Activated CD8-positive, alpha-beta memory T cell treated with anti-CD3 and anti-CD28 coated beads, Interleukin-2, amount 50 U/mL, for 1 hour (primary cell): ENCODE results near the gene TMEM214.

Source experiments
- DNase-seq: peaks from one replicate; pipeline ENCODE4 v3.0.0-alpha.2; 2020; ENCODE audit errors: extremely low read depth

The TMEM214 gene

DNA sequence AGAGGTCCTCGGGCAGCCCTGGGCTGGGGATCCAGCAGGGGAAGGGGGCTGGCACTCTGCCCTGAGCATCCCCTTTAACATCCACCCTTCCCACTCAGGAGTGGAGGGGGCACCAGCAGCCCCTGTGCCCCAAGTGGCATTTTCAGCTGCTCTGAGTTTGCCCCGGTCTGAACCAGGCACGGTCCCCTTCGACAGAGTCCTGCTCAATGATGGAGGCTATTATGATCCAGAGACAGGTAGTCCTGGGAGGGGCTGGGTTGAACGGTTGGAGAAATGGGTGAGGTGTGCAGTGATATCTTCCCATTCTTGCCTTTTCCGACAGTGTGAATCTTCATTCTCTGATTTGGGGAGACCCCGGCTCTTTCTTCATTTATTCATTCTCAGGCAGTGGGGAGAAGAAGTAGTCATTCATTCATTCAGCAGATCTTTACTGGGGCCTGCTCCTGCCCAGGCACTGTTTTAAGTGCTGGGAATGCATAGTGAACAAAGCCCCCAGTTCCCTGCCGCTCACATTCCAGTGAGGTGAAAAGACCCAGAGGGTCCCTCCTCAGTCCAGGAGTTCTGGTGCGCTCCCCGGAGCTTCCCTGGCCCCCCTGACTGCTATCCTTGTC is 52.4 kb downstream of the TMEM214 start:
- no peak for DNase-seq

DNA sequence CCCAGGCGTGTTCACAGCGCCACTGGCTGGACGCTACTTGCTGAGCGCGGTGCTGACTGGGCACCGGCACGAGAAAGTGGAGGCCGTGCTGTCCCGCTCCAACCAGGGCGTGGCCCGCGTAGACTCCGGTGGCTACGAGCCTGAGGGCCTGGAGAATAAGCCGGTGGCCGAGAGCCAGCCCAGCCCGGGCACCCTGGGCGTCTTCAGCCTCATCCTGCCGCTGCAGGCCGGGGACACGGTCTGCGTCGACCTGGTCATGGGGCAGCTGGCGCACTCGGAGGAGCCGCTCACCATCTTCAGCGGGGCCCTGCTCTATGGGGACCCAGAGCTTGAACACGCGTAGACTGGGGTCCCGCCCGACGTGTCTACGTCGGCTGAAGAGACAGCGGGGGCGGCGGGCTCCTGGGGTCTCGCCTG is 52.9 kb downstream of the TMEM214 start:
- DNase-seq, result no peak

DNA sequence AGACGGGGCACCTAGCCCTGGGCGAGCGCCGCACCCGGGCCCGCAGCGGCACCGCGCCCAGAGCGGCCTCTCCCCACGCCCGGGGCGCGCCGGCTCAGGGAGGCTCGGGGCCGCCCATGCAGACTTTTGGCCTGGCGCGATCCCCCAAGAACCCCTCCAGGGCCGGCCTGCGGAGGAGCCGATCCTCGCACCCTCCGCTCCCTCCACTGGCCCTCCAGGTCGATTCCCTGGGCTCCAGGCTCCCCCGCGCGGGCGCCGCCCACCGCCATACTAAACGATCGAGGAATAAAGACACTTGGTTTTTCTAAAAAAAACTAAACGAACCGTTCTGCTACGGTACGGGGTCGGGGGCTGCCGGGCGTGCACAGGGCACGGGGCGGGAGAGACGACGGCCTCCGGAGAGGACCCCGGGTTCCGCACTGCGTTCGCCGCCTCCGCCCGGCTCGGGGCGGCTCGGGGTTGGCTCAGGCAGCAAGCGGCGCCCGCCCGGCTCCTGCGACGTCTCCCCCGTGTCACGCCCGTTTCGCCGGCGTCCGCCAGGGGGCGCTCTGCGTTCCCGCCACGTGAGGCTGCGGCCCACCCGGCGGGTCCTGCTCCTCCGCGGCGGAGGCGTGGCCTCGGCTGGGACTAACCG is 53.4 kb downstream of the TMEM214 start:
- peak; percentile 71 for DNase-seq

DNA sequence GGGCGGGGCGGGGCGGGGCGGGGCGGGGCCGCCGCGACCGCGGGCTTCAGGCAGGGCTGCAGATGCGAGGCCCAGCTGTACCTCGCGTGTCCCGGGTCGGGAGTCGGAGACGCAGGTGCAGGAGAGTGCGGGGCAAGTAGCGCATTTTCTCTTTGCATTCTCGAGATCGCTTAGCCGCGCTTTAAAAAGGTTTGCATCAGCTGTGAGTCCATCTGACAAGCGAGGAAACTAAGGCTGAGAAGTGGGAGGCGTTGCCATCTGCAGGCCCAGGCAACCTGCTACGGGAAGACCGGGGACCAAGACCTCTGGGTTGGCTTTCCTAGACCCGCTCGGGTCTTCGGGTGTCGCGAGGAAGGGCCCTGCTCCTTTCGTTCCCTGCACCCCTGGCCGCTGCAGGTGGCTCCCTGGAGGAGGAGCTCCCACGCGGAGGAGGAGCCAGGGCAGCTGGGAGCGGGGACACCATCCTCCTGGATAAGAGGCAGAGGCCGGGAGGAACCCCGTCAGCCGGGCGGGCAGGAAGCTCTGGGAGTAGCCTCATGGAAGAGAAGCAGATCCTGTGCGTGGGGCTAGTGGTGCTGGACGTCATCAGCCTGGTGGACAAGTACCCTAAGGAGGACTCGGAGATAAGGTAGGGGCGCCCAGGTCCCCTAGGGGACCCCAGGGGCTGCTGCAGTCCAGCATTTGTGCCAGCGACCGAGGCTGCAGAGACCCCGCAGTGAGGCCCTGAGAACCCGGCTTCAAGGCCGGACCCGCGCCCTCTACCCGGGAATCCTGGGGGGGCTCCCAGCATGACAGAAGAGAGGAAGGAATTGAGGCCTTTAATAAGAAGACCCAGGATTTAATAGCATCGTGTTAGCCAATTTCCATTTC is 54.2 kb downstream of the TMEM214 start, which contains the start of gene KHK:
KHK (plus strand) TSS at position 49 of the 870 bp plus-strand sequence; CDS start at position 537, 488 bp downstream.
- no peak for DNase-seq

DNA sequence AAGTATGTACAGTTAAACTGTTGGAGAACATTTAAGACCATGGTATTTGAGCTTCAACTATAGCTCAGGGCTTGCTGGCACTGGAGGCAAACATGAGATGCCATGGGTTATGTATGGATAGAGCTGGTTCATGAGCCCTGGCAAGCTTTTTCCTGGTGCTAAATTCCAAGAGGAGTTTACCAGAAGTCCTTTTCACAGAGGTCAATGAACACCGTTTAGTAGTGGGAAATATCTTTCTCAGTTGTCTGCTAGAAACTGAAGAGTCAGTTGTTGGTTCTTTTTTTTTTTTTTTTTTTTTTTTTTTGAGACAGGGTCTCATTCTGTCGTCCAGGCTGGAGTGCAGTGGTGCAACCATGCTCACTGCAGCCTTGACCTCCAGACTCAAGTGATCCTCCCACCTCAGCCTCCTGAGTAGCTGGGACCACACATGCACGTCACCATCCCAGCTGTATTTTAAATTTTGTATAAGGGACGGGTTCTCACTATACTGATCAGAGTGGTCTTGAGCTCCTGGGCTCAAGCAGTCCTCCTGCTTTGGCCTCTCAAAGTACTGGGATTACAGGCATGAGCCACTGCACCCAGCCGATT is 55.2 kb downstream of the TMEM214 start:
- no peak for DNase-seq

DNA sequence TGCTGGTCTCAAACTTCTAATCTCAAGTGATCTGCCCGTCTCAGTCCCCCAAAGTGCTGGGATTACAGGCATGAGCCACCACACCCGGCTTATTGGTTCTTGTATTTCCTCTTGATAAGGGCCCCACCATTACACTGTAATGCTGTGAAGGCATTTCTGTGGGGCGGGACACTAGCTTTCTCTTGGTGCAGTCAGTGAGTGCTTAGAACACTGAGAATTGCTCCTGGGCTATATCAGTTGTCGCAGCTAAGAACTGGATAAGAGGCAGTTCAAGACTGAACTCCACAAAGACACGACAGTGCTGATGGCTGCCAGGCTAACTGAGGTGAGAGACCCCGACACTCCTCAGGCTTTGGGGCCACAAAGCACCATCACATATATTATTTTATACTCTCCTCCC is 55.9 kb downstream of the TMEM214 start:
- no peak for DNase-seq

DNA sequence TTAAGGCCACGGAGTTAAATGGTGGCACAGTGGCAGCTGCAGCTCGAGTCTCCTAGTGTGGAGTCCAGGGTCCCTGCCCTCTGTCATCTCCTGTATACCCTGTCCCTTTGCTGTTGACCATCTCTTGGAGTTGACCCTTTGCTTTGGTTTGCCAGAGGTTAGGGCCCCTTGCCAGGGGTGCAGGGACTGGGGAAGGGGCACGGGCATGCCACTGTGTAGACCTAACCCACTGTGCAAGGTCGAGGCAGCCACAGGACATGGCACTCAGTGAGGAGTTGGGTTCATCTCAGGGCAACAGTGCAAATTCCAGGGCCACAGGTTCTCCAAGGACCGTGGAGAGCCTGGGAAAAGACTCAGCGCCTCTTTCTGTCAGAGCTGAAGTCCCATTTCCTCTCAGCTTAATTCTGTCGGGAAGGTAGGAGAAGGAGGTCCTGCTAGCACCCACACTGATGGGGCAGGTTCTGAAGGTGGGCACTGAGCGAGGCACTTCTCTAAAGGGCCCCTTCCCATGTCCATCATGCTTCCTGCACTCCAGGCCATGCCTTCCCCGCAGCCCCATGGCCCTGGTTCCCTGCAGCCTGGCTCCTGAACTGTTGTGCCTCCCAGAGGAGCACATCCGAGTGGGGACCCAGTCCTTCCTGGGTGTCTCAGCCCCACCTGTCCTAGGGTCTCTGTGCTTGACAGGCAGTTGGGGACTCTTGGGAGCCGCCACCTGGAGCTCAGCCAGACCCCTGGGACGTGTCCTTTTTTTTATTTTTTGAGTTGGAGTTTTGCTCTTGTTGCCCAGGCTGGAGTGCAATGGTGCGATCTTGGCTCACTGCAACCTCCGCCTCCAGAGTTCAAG is 56.6 kb downstream of the TMEM214 start:
- no peak for DNase-seq
